OCI-LY3 (cell line): ENCODE measurements around the gene TOP1.

Source experiments
- CTCF ChIP-seq: fragments of 200-600, 300-600 bp; sonication (generic); IDR thresholded peaks from 2 replicates; pipeline ENCODE4 v1.5.1; 2014; ENCODE audit warnings: antibody characterized with exemption, low read length, low read depth
- EZH2phosphoT487 ChIP-seq: fragments of 200-600 bp; shearing (Covaris generic); IDR thresholded peaks from 2 replicates; pipeline ENCODE4 v1.6.1; 2018; ENCODE audit warnings: antibody characterized with exemption, mixed run types, low read depth

GRCh38 chr20:41173161-41173721 is 144.6 kb downstream of the TOP1 start:
- TF ChIP-seq CTCF (peak; percentile 99), EZH2phosphoT487 (no peak)
